K562 (cell line): ENCODE results near the gene RHOXF2B. TPM values are rescaled to one million over a fixed set of nuclear protein-coding genes. Genes with fewer than 3 reads are reported as not detected.
"Not testable (repeated sequence)": the region's sequence is repeated elsewhere in the genome, so short reads cannot be mapped to it uniquely, and the experiment has no call there.

Source experiments
- ATAC-seq: fragments of 200-7000 bp; cut with Tn5 transposase; 3 replicates; pipeline ENCODE4 v1.9.1; 2020; ENCODE audit warnings: moderate library complexity
- BruUV-seq: library from RNA; stranded (reverse); fragments of 400-500 nt; replicated peaks from 2 replicates; lab custom pipeline; 2021; lab: Mats Ljungman, UMichigan
- CTCF ChIA-PET: fragments of 300-600 bp; formaldehyde crosslinking; extraction: SDS; loops from one replicate; lab custom pipeline; 2021; ENCODE audit warnings: low intra/inter-chr PET ratio; lab: Yijun Ruan, JAX
- POLR2A ChIA-PET: fragments of 300-600, 350-650 bp; sonication (Branson Sonifier 250); formaldehyde crosslinking; extraction: SDS; loops from one replicate; lab custom pipeline; 2021; ENCODE audit warnings: antibody characterized with exemption, inconsistent platforms; lab: Yijun Ruan, JAX
- DNase-seq, 4 experiments: peaks; one replicate each; pipeline versions ENCODE4 v3.0.0 to v3.0.0-alpha.2; 2011 to 2018; ENCODE audit warnings: low spot score in 3 of 4, mixed read lengths in 3 of 4; ENCODE audit errors: extremely low read depth in 1 of 4
- FAIRE-seq: peaks from 2 replicates; lab custom pipeline; 2011; peaks lifted over from hg19 to GRCh38; lab: Jason Lieb, UNC
- H2AFZ ChIP-seq: 2 replicates; pipeline ENCODE4 v1.6.0; 2011; ENCODE audit warnings: low read depth, low read length, control low read depth, inconsistent platforms
- H3K27ac ChIP-seq: fragments of 200-600 bp; 3 replicates; pipeline ENCODE4 v1.8.0; 2011; ENCODE audit warnings: low read depth, mild to moderate bottlenecking, control low read depth, inconsistent platforms, low read length, moderate library complexity, mixed read lengths; ENCODE audit errors: extremely low read depth
- H3K27me3 ChIP-seq, 2 experiments: fragments of 300-600 bp in 1 of 2; 2 replicates in 1 of 2; 3 replicates in 1 of 2; pipeline versions ENCODE4 v1.6.0 to v1.8.0; 2011; ENCODE audit warnings: inconsistent platforms in 2 of 2, low read length in 2 of 2, mild to moderate bottlenecking in 1 of 2, mixed read lengths in 1 of 2, moderate library complexity in 1 of 2; ENCODE audit not compliant: control insufficient read depth in 2 of 2, insufficient read depth in 2 of 2
- H3K36me3 ChIP-seq: fragments of 300-600 bp; 3 replicates; pipeline ENCODE4 v1.8.0; 2011; ENCODE audit warnings: mild to moderate bottlenecking, low read length, inconsistent platforms; ENCODE audit not compliant: control insufficient read depth, insufficient read depth
- H3K4me1 ChIP-seq, 2 experiments: fragments of 200-600 bp in 1 of 2; replicated peaks in 1 of 2; 2 replicates in 1 of 2; 3 replicates in 1 of 2; pipeline versions ENCODE4 v1.5.1 to v1.8.0; 2011; ENCODE audit warnings: inconsistent platforms in 2 of 2, low read length in 2 of 2, mild to moderate bottlenecking in 1 of 2, mixed read lengths in 1 of 2, moderate library complexity in 1 of 2; ENCODE audit not compliant: control insufficient read depth in 2 of 2, insufficient read depth in 2 of 2
- H3K4me2 ChIP-seq: 2 replicates; pipeline ENCODE4 v1.6.1; 2011; ENCODE audit warnings: low read length, control low read depth, inconsistent platforms, mixed read lengths; ENCODE audit not compliant: insufficient read depth
- H3K4me3 ChIP-seq: fragments of 200-600 bp; sonication (generic), shearing (Covaris generic); 2 replicates; pipeline ENCODE4 v1.5.1; 2016; ENCODE audit warnings: control low read depth, inconsistent platforms
- H3K79me2 ChIP-seq: fragments of 200-600 bp; 3 replicates; pipeline ENCODE4 v1.8.0; 2011; ENCODE audit warnings: low read length, inconsistent platforms; ENCODE audit not compliant: control insufficient read depth, insufficient read depth
- H3K9ac ChIP-seq, 2 experiments: 2 replicates each; pipeline versions ENCODE4 v1.6.0 to v1.6.1; 2011; ENCODE audit warnings: low read depth in 2 of 2, low read length in 2 of 2, control low read depth in 1 of 2, inconsistent platforms in 1 of 2, mild to moderate bottlenecking in 1 of 2, mixed read lengths in 1 of 2; ENCODE audit not compliant: insufficient read depth in 1 of 2
- H3K9me1 ChIP-seq: one replicate; pipeline ENCODE4 v1.6.0; 2011; ENCODE audit warnings: inconsistent platforms, mild to moderate bottlenecking, low read length, moderate library complexity; ENCODE audit not compliant: control insufficient read depth, insufficient read depth
- H3K9me3 ChIP-seq: replicated peaks from 2 replicates; pipeline ENCODE4 v1.5.1; 2011; ENCODE audit warnings: low read depth, low read length, inconsistent platforms; ENCODE audit not compliant: control insufficient read depth, insufficient read depth
- H4K20me1 ChIP-seq: replicated peaks from 2 replicates; pipeline ENCODE4 v1.6.1; 2011; ENCODE audit warnings: low read length, inconsistent platforms, mixed read lengths; ENCODE audit not compliant: control insufficient read depth, insufficient read depth
- DDX20 ChIP-seq: fragments of 450-650 bp; IDR thresholded peaks from 2 replicates; pipeline ENCODE4 v1.6.1; 2016; ENCODE audit warnings: missing genetic modification characterization, low read depth, mild to moderate bottlenecking, missing compliant biosample characterization, moderate library complexity
- MGA ChIP-seq: fragments of 450-650 bp; IDR thresholded peaks from 2 replicates; pipeline ENCODE4 v1.6.1; 2016; ENCODE audit warnings: mild to moderate bottlenecking, moderate library complexity
- ZNF316 ChIP-seq: fragments of 450-650 bp; IDR thresholded peaks from 2 replicates; pipeline ENCODE4 v1.6.1; 2016
- WGBS: fragments of 100-300 bp; shearing (Covaris generic); methylation state at CpG from one replicate; pipeline ENCODE4 v1.1.6; 2016; ENCODE audit warnings: low coverage, mixed read lengths; ENCODE audit not compliant: insufficient coverage; ENCODE audit errors: missing lambda C conversion rate; 5-methylcytosine and 5-hydroxymethylcytosine counted together
- in situ Hi-C: fragments of 300-500 bp; cut with MboI; formaldehyde crosslinking; loops from 4 replicates; pipeline ENCODE4 v1.15.0; 2018; ENCODE audit warnings: inconsistent platforms, mixed read lengths
- intact Hi-C: fragments of 100-400 bp; cut with micrococcal nuclease; formaldehyde crosslinking; loops from 2 replicates; pipeline ENCODE4 v1.14.2; 2022
- polyA plus RNA-seq, 8 experiments: library from polyadenylated mRNA; depleted of rRNA in 4 of 8; stranded (reverse) in 5 of 8; unstranded in 3 of 8; fragments of >200 nt; fragmentation: Nextera tagmentation in 2 of 8; fragmentation: Illumina TruSeq in 1 of 8; extraction: Ambion mirVana in 2 of 8; extraction: Trizol in 1 of 8; gene quantifications; 2 replicates each; pipeline versions ENCODE4 v1.2.1 to v1.2.3, GENCODE V29; 2011 to 2014; ENCODE audit warnings: inconsistent platforms in 1 of 8, missing spikeins in 1 of 8
- total RNA-seq, 7 experiments: library from RNA; depleted of rRNA in 6 of 7; stranded (reverse); fragments of >200 nt in 6 of 7; fragmentation: Illumina TruSeq in 2 of 7; extraction: Trizol in 2 of 7; gene quantifications; 2 replicates each; pipeline versions ENCODE4 v1.2.1 to v1.2.3, GENCODE V29; 2011 to 2021; ENCODE audit warnings: low replicate concordance in 1 of 7

Gene RHOXF2B
- total and polyA plus RNA-seq, 9 of the 15 experiments (the other 6 are each of a cell fraction or from before 2014, with no cell fraction given), result 0.79 to 4.3 (median 2.2) TPM

DNA sequence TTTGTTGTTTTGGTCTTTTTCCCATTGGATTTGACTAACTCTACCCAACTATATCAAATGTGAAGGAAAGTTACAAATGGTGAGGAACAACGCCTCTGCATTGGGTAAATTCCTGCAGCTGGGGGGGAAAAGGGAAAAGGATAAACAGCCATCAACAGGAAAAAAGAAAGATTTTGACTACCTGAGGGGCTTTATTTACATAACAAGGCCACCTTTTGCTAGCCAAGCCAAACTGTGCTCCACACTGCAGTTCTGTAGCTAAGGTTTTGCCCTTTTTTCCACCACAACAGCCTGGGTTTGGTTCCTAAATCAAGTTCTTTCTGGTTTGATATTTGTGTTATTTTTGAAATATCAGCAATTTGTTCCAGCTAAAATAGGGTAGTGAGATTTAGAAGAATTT is 40.8 kb downstream of the RHOXF2B start (continued):
- TF ChIP-seq MGA, result no peak
- TF ChIP-seq DDX20 (tag), result no peak
- TF ChIP-seq ZNF316, result peak; percentile 63

DNA sequence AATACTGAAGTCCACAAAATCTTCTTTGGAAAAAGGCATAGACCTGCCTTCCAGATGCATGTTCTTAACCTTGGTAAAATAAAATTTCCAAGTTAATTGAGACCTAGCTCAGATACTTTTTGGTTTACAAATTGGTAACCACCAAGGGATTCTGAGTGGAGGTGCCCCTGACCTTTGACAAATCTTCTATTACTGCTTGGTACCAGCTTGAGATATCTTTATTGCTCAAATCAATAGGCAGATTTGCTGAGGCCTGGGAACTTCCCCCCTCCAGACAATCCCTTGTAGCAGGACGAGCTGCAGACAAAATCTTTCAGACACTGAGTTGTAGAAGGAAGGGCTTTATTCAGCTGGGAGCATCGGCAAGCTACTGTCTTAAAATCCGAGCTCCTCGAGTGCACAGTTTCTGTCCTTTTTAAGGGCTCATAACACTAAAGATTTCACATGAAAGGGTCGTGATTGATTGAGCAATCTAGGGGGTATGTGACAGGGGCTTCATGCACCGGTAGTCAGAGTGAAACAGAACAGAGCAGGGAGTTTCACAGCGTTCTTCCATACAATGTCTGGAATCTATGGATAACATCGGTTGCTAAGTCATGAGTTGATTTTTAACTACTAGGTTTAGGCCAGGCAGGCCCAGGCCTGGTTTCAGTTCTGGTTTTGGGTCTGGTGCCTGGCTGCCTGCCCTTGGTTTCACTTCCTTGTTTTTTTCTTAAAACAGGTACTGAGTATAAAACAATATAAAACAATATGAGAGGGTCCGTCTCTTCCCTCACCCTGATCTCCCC is 41.8 kb downstream of the RHOXF2B start:
- CTCF ChIA-PET, BruUV-seq, H3K4me2 ChIP-seq, DNase-seq, FAIRE-seq, H3K9me1 ChIP-seq, H3K36me3 ChIP-seq, H3K27ac ChIP-seq, H2AFZ ChIP-seq, H3K9me3 ChIP-seq, H4K20me1 ChIP-seq, H3K4me1 ChIP-seq, H3K27me3 ChIP-seq, H3K4me3 ChIP-seq, ATAC-seq, H3K79me2 ChIP-seq, H3K9ac ChIP-seq: not testable (repeated sequence)
- intact Hi-C loops (loop anchor here (10.0 kb wide), 1 partner anchor 179 kb away; no protein-coding TSS in a partner anchor), in situ Hi-C loops (loop anchor here (10.0 kb wide), 1 partner anchor 159 kb away; no protein-coding TSS in a partner anchor)
- POLR2A ChIA-PET, result interaction anchor here (0.5 kb wide), 1 partner anchor 244 kb away, joined by 3 read pairs; the partner anchor contains the start of gene RPL39
- WGBS, result 23% methylated on average over 7 of the region's 9 CpGs
